ENCODE results near the gene KCNC4.

Gene KCNC4

DNA sequence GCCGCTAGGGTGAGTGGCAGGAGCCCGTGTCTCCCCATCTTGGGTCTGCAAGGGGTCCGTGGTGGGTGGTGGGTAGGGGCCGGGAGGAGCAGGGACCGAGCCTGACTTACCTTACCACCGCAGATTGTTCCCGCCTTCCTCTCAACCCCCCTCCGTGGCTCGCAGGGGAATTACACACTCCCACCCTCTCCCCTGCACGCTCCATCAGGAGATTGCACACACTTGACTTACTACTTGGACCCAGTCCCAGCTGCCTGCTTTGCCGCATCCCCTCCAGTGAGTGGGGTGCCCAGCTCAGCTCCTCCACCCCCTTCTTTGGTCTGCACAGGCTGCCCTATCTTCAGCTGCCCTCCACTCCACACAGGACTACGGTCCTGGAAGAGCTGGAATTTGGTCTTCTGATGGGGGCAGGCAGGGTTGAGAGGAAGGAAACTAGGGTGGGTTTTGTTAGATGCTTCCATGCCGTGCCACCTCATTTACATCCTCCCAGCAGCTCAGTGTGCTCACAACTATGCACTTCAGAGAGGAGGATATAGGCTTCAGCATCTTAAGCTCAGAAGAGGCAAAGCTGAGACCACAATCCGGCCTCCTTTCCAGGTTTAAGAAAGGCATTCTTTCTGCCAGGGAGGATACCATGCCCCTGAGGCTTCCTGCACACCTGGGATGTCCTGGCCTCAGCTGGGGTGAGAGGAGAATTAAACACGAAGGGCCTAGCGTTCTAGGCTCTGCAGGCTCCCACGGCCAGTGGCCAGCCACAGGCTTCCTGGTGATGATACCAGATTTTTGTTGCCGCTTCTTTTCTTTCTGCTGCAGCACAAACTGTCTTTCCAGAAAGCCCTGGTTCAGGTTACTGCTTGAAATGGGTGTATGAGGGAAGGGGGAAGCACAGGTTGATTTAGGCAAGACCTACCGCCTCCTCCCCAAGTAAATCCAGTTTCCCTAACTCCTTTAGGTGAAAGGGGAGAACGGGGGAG, 2.3 kb downstream of the KCNC4 start:
- DNase-seq: no peak

DNA sequence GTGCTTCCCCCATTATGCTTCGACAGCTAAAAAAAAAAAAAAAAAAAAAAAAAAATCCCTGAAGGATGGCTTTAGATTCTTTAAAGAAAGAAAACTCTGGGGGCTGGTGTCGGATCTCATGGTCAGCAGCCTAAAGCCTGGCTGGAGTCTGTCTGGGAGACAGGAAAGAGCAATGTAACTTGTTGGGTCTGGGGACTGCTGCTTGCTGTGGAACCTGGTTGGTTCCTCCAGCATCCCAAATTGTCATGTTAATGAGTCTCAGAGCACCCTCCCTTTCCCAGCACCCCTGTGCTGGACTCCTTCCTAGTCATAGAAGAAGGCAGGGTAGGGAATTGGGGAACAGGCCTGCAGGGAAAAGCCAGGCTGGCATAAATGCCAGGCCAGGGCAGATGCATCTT, 3.0 kb downstream of the KCNC4 start:
- no peak for DNase-seq

- no peak for DNase-seq
These were observed 4.6 kb downstream of the KCNC4 start for GRCh38 chr1:110214454-110215404.

DNA sequence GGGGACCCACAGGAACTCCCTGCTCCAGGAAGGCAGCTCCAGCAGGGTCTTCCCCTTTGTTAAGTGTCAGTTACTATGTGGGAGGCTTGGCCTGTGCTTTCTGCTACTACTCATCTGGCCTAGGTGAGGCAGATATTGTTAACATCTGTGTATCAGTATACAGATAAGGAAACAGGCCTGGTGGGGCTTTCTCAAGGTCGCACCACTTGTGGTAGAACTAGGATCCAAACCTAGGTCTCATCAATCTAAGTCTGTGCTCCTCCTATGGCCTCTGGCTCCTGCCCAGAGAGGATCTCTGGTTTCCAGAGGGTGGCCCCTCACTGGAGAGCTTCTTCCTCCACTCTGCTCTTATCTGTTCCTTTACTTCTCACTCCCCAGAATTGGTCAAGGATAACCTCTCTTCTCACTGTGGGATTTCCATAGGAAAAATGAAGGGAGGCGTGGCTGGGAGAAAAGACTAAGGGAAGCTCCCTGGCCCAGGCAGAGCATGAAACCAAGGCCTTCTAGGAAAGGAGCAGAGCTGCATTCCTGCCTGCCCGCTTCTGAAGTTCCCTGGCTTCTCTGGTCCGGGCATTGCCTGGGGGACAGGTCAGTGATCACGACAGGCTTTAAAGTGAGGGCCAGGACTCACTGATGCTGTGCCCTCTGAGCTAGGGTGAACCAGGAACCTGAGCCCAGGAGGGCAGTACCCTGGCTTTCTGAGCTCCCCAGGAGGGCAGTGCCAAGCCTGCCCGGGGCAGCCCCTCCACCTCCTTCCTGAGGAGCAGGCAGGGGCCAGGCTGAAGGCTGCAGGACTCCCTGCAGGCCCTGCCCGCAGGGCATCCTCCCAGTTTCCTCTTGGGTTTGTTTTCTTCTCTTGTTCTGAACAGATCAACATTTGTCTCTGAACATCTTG, 5.8 kb downstream of the KCNC4 start:
- DNase-seq: no peak

GRCh38 chr1:110216844-110217444, 6.8 kb downstream of the KCNC4 start:
- no peak for DNase-seq

GRCh38 chr1:110218137-110218536, 8.0 kb downstream of the KCNC4 start:
- DNase-seq: no peak

GRCh38 chr1:110218739-110219138, 8.6 kb downstream of the KCNC4 start:
- DNase-seq: no peak

GRCh38 chr1:110220324-110220723, 10.2 kb downstream of the KCNC4 start:
- no peak for DNase-seq

DNA sequence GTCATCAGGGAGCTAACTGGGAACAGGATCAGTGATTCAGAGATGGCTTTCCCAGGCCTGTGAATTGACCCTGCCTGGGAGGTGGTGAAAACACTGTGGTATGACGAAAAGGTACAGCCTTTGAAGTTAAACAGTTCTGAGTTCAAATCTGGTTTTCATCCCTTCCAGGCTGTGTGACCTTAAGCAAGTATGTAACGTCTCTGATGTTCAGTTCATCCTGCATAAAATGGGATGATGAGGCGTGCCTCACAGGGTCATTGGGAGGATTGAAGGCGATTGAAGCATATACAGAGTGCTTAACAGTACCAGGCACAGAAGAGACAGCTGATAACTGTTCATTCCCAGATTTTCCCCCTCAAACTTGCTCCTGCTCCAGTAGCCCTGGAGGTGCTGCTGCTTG, 11.0 kb downstream of the KCNC4 start:
- no peak for DNase-seq

DNA sequence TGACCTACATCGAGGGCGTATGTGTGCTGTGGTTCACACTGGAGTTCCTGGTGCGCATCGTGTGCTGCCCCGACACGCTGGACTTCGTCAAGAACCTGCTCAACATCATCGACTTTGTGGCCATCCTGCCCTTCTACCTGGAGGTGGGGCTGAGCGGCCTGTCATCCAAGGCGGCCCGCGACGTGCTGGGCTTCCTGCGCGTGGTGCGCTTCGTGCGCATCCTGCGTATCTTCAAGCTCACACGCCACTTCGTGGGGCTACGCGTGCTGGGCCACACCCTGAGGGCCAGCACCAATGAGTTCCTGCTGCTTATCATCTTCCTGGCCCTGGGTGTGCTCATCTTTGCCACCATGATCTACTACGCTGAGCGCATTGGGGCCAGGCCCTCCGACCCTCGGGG, 13.0 kb downstream of the KCNC4 start:
- DNase-seq: no peak

DNA sequence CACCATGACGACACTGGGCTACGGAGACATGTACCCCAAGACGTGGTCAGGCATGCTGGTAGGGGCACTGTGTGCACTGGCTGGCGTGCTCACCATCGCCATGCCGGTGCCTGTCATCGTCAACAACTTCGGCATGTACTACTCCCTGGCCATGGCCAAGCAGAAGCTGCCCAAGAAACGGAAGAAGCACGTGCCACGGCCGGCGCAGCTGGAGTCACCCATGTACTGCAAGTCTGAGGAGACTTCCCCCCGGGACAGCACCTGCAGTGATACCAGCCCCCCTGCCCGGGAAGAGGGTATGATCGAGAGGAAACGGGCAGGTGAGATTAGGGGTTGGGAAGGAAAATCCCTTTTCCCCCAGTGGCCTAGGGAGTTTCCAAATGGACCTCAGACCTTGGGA, 13.5 kb downstream of the KCNC4 start:
- no peak for DNase-seq

DNA sequence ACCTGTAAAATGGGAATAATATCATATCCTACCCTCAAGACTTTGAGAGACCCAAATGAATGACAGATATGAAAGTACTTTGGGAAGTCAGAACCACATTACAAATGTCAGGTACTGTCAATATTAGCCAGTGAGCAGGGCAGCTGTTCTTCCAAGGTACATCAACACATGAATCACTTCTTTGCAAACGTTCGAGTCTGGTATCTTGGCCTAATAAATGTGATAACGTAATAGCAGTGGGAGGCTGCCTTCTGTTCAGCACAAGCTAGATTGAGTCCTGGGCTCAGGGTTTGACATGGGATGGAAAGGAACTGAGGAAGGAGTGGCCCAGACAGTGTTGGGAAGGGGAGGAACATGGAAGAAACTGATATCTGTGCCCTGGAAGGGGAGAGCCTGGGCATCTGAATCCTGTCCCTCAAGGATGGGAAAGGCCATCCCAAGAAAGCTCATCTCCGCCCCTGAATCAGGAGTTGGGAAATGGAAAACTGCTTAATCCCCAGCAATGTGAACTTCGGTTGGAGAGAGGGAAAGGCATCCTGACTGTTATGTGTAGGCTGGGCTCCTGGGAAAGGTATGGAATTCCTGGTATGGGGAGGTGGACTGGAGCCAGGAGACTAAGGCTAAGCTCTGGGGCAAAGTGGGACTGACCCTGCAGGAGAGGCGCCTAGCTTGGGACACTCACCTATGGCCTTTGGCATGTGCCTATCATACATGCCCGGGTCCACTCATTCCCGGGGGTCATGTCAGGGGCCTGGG, 14.3 kb downstream of the KCNC4 start:
- DNase-seq: no peak

- no peak for DNase-seq
These were observed 15.1 kb downstream of the KCNC4 start for GRCh38 chr1:110225212-110225611.

DNA sequence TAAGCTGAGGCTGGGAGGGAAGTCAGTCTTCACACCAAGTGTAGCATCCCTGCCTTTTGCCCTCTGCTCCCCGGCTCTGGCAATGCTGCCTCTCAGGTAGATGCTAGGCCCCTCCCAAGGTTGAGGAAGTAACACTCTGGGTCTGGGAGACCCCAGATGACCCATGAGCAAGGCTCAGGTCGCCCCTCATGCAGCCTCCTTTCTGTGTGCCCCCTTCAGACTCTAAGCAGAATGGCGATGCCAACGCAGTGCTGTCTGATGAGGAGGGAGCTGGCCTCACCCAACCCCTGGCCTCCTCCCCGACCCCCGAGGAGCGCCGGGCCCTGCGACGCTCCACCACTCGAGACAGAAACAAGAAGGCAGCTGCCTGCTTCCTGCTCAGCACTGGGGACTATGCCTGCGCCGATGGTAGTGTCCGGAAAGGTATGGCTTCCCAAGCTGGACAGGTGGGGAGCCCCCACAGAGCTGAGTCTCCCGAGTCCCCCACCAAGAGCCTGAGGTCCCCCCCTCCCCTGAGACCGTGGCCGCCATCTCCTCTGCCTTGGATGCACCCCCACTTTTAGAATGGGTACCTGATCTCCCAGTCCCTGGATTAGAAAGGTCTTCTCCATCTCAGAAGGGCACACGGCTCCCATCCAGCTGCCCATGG, 15.8 kb downstream of the KCNC4 start:
- no peak for DNase-seq

DNA sequence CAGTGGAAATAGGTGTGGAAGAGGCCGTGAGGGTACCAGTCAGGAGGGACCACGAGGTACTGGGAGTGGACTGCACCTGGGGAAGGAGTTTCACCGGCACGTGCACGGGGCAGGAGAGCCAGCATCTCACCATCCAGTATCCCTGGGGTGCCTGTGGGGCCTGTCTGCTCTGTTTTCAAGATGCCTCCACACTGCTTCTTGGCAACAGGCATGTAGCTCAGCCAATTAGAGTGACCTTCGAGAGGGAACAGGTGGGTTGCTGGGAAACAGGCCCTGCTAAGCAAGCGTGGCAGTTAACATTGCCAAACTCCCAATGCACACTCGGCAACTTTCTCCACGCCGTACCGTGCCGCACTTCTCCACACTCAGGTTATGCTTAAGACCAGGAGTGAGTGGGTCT, 17.7 kb downstream of the KCNC4 start:
- DNase-seq: no peak

DNA sequence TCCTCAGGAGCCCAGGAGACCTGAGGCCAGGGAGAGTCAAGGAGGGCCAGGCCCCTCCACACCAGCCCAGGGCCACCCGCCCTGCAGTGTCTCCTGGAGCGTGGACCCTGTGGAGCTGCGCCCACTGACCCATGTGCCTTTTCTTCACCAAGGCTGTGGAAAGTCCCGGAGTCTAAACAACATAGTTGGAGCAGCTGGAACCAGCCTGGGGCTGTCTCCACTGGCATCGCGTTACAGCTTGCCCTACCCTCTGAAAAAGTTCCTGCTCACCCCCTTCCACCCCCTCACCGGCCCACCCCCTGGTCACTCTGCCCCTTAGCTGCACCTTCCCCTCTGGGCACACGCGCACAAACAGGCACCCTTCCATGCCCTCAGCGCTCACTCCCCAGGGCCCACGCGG, 18.3 kb downstream of the KCNC4 start:
- no peak for DNase-seq

GRCh38 chr1:110228869-110229268, 18.8 kb downstream of the KCNC4 start:
- DNase-seq: no peak

- no peak for DNase-seq
These were observed 19.4 kb downstream of the KCNC4 start for GRCh38 chr1:110229348-110230001.

- DNase-seq: no peak
These were observed 20.5 kb downstream of the KCNC4 start for GRCh38 chr1:110230381-110231199.
